ENCODE measurements around the gene KMO. TPM values are rescaled to one million over a fixed set of nuclear protein-coding genes. Genes with fewer than 3 reads are reported as not detected.

Gene KMO
- total and polyA plus RNA-seq, 2 of the 4 experiments (the other 2 are of a cell fraction): not detected

DNA sequence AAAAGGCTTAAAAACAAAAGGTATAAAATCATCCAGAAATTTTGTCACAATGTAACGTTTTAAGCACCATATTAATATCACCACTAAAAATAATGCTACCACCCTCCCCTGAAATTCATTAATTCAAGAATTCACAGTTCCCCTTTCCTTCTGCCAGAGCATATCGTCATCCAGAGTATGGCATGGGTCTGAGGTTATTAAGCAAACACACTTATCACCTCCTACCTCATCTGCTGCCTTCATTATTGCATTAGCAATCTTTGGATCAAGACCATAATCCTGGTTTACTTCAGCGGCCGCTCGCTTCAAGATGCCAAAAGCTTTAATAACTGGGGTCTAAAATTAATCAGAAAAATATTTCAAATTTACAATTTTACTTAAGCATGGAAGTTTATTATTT lies 18.8 kb upstream of the KMO start:
- in situ Hi-C loops (cut with MboI; ENCODE audit: low sequenced_read_pairs): loop anchor here (25.0 kb wide), 1 partner anchor 1326 kb away; no protein-coding TSS in a partner anchor

More for the DNA sequence above, 18.8 kb upstream of the KMO start:
- DNase-seq: no peak
- Histone ChIP-seq H2BK120ac (ENCODE audit: low read depth, low read length) (no peak overlapping the region), H3K27me3 (ENCODE audit: control insufficient read depth, insufficient read depth, low read length) (no peaks in the 10 kb centered on the region), H2AFZ (replicated peaks; ENCODE audit: low read length, poor library complexity) (no peak overlapping the region), H2AK9ac (replicated peaks; ENCODE audit: low read depth, low read length, poor library complexity) (no peak overlapping the region), H3K4me3 (ENCODE audit: insufficient read depth, low read depth, low read length) (no peak overlapping the region), H3K14ac (replicated peaks; ENCODE audit: low read depth, low read length) (no peak overlapping the region), H2BK20ac (ENCODE audit: low read depth, low read length) (no peak overlapping the region), H2BK15ac (ENCODE audit: low read depth, low read length) (no peak overlapping the region), H2BK5ac (ENCODE audit: low read depth, low read length, poor library complexity, severe bottlenecking) (no peak overlapping the region), H3K9me3 (ENCODE audit: control insufficient read depth, insufficient read depth, low read length) (no peaks in the 10 kb centered on the region), H3K27ac (ENCODE audit: insufficient read depth, low read length) (no peak overlapping the region), H3K36me3 (ENCODE audit: control insufficient read depth, insufficient read depth, low read length) (peaks cover 8% of the 10 kb centered on the region), H3K9ac (ENCODE audit: low read depth, low read length) (no peak overlapping the region), H3K18ac (ENCODE audit: low read depth, low read length) (no peak overlapping the region), H3K23ac (ENCODE audit: low read depth, low read length) (no peak overlapping the region), H3K4ac (ENCODE audit: low read depth, low read length) (no peak overlapping the region), H3K4me1 (ENCODE audit: control insufficient read depth, insufficient read depth, low read length) (0 out of 2 replicates have a peak, but pooled peaks cover 2% of the 10 kb centered on the region), H3K4me2 (ENCODE audit: low read depth, low read length) (no peak overlapping the region), H4K20me1 (ENCODE audit: insufficient read depth, low read length) (no peaks in the 10 kb centered on the region), H3K9me1 (ENCODE audit: insufficient read depth, low read length) (no peaks in the 10 kb centered on the region), H4K91ac (ENCODE audit: insufficient read depth, low read depth, low read length) (no peak overlapping the region), H2AK5ac (ENCODE audit: low read depth, low read length) (no peak overlapping the region), H4K5ac (ENCODE audit: low read depth, low read length) (no peak overlapping the region), H3K79me1 (ENCODE audit: low read depth in 1 of 2, low read length in 2 of 2) (peaks cover 18 to 20% of the 10 kb centered on the region in 2 experiments), H3K56ac (ENCODE audit: extremely low read depth, insufficient read depth, low read length) (no peak overlapping the region), H4K8ac (ENCODE audit: low read depth in 2 of 2, low read length in 2 of 2) (no peak overlapping the region)
- ChIA-PET POLR2A (ENCODE audit: unreplicated experiment) (no interaction called here), CTCF (no interaction called here)
- intact Hi-C loops (cut with micrococcal nuclease) (no loop called here), dilution Hi-C loops (cut with HindIII; ENCODE audit: low sequenced_read_pairs, unreplicated experiment) (no loop called here)
- BruUV-seq (replicated peaks): no TSS peak
- TF ChIP-seq MXI1 (IDR thresholded peaks at IDR 0.05; ENCODE audit: borderline replicate concordance, low read depth, low read length) (no peak), BHLHE40 (IDR thresholded peaks at IDR 0.05; ENCODE audit: low read depth, low read length) (no peak), RFX5 (IDR thresholded peaks at IDR 0.05; ENCODE audit: low read depth, low read length) (no peak), CHD1 (IDR thresholded peaks at IDR 0.05; ENCODE audit: low read depth, low read length) (no peak), POLR2A (IDR thresholded peaks at IDR 0.05; ENCODE audit: low read depth, low read length) (no peak), SMC3 (IDR thresholded peaks at IDR 0.05; ENCODE audit: low read depth, low read length) (no peak), RCOR1 (IDR thresholded peaks at IDR 0.05; ENCODE audit: insufficient replicate concordance, low read length) (no peak), RAD21 (IDR thresholded peaks at IDR 0.05; ENCODE audit: low read length) (no peak), FOS (IDR thresholded peaks at IDR 0.05; ENCODE audit: low read depth, low read length) (no peak), CEBPB (IDR thresholded peaks at IDR 0.05; ENCODE audit: low read depth, low read length) (no peak), MAZ (IDR thresholded peaks at IDR 0.05; ENCODE audit: borderline replicate concordance, low read depth, low read length) (no peak), NFE2L2 (IDR thresholded peaks at IDR 0.05; ENCODE audit: low read depth, low read length) (no peak), MAFK (IDR thresholded peaks at IDR 0.05; ENCODE audit: low read depth, low read length) (no peak)
- TF ChIP-seq, protein P1, sequence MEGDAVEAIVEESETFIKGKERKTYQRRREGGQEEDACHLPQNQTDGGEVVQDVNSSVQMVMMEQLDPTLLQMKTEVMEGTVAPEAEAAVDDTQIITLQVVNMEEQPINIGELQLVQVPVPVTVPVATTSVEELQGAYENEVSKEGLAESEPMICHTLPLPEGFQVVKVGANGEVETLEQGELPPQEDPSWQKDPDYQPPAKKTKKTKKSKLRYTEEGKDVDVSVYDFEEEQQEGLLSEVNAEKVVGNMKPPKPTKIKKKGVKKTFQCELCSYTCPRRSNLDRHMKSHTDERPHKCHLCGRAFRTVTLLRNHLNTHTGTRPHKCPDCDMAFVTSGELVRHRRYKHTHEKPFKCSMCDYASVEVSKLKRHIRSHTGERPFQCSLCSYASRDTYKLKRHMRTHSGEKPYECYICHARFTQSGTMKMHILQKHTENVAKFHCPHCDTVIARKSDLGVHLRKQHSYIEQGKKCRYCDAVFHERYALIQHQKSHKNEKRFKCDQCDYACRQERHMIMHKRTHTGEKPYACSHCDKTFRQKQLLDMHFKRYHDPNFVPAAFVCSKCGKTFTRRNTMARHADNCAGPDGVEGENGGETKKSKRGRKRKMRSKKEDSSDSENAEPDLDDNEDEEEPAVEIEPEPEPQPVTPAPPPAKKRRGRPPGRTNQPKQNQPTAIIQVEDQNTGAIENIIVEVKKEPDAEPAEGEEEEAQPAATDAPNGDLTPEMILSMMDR (conservative IDR thresholded peaks at IDR 0.05; ENCODE audit: low read depth, low read length): no peak
- TF ChIP-seq, protein P2, sequence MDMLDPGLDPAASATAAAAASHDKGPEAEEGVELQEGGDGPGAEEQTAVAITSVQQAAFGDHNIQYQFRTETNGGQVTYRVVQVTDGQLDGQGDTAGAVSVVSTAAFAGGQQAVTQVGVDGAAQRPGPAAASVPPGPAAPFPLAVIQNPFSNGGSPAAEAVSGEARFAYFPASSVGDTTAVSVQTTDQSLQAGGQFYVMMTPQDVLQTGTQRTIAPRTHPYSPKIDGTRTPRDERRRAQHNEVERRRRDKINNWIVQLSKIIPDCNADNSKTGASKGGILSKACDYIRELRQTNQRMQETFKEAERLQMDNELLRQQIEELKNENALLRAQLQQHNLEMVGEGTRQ (IDR thresholded peaks at IDR 0.05; ENCODE audit: low read depth, low read length): no peak
- TF ChIP-seq, protein P3, sequence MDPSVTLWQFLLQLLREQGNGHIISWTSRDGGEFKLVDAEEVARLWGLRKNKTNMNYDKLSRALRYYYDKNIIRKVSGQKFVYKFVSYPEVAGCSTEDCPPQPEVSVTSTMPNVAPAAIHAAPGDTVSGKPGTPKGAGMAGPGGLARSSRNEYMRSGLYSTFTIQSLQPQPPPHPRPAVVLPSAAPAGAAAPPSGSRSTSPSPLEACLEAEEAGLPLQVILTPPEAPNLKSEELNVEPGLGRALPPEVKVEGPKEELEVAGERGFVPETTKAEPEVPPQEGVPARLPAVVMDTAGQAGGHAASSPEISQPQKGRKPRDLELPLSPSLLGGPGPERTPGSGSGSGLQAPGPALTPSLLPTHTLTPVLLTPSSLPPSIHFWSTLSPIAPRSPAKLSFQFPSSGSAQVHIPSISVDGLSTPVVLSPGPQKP (IDR thresholded peaks at IDR 0.05; ENCODE audit: borderline replicate concordance, low read depth, low read length): no peak
- no CpG with 5 or more reads among the region's 5 CpGs for WGBS, 2 experiments (ENCODE audit: extremely low coverage in 2 of 2, insufficient read length in 1 of 2)
- no peak for ATAC-seq (ENCODE audit: low read depth)

Data from IMR-90 (cell line).